Daoy (cell line): ENCODE measurements around the gene ZSWIM6. TPM values are rescaled to one million over a fixed set of nuclear protein-coding genes. Genes with fewer than 3 reads are reported as not detected.

Experiments
- DNase-seq: peaks from one replicate; pipeline ENCODE4 v3.0.0-alpha.2; 2015; ENCODE audit warnings: low read depth
- total RNA-seq: library from RNA; depleted of rRNA; stranded (reverse); fragments of >200 nt; shearing (Covaris generic); gene quantifications from 2 replicates; pipeline ENCODE4 v1.2.3, GENCODE V29; 2014

Gene ZSWIM6
- total RNA-seq, 1 experiment from 2014 or later, result 3.6 TPM

- DNase-seq, result no peak
Observed at GRCh38 chr5:61307191-61307590, 24.9 kb upstream of the ZSWIM6 start.

GRCh38 chr5:61307611-61308010 is 24.4 kb upstream of the ZSWIM6 start:
- no peak for DNase-seq

GRCh38 chr5:61308712-61309111 is 23.3 kb upstream of the ZSWIM6 start:
- DNase-seq, result no peak

- no peak for DNase-seq
Observed at GRCh38 chr5:61309115-61309514, 22.9 kb upstream of the ZSWIM6 start.

- DNase-seq, result no peak
Observed at GRCh38 chr5:61311056-61311610, 20.9 kb upstream of the ZSWIM6 start.

GRCh38 chr5:61311836-61312808 is 19.9 kb upstream of the ZSWIM6 start:
- DNase-seq, result peak; percentile 92

GRCh38 chr5:61313960-61314681 is 17.9 kb upstream of the ZSWIM6 start:
- DNase-seq, result peak; percentile 90

- no peak for DNase-seq
Observed at GRCh38 chr5:61318376-61318775, 13.7 kb upstream of the ZSWIM6 start.

- no peak for DNase-seq
Observed at GRCh38 chr5:61319388-61320146, 12.5 kb upstream of the ZSWIM6 start.

- DNase-seq, result no peak
Observed at GRCh38 chr5:61320860-61321259, 11.2 kb upstream of the ZSWIM6 start.

- DNase-seq, result no peak
Observed at GRCh38 chr5:61321669-61322068, 10.4 kb upstream of the ZSWIM6 start.

GRCh38 chr5:61322738-61323725 is 9.0 kb upstream of the ZSWIM6 start:
- DNase-seq, result peak; percentile 60

- DNase-seq, result peak; percentile 89
Observed at GRCh38 chr5:61327760-61328753, 4.0 kb upstream of the ZSWIM6 start.

- DNase-seq, result peak; percentile 24
Observed at GRCh38 chr5:61328791-61329549, 3.1 kb upstream of the ZSWIM6 start.

GRCh38 chr5:61329550-61330128 is 2.4 kb upstream of the ZSWIM6 start:
- peak; percentile 71 for DNase-seq

GRCh38 chr5:61330341-61330844 is 1.7 kb upstream of the ZSWIM6 start:
- peak; percentile 78 for DNase-seq

- DNase-seq, result peak; percentile 86
Observed at GRCh38 chr5:61330845-61331406, 1.1 kb upstream of the ZSWIM6 start.
